Loucy (cell line): ENCODE results near the gene C20orf173.

ENCODE experiments used
- CTCF ChIP-seq: fragments of 200-600 bp; sonication (generic); conservative IDR thresholded peaks from 2 replicates; pipeline ENCODE4 v1.5.1; 2014; ENCODE audit warnings: mild to moderate bottlenecking, antibody characterized with exemption, low read length
- EZH2phosphoT487 ChIP-seq: fragments of 200-600 bp; IDR thresholded peaks from 2 replicates; pipeline ENCODE4 v1.6.1; 2018; ENCODE audit warnings: antibody characterized with exemption, mild to moderate bottlenecking, moderate library complexity, borderline replicate concordance

GRCh38 chr20:35541783-35542662 lies 12.6 kb upstream of the C20orf173 start, which contains the start of gene ERGIC3:
- TF ChIP-seq CTCF (no peak), EZH2phosphoT487 (no peak)
